Measurements from ENCODE around the gene GNG8. TPM values are rescaled to one million over a fixed set of nuclear protein-coding genes. Genes with fewer than 3 reads are reported as not detected.
A peak's percentile ranks its signal among the peaks of the same experiment; 100 is the strongest.

The GNG8 gene
- total and polyA plus RNA-seq, 10 of the 15 experiments (the other 5 are each of a cell fraction or from before 2014, with no cell fraction given), result 1.2 to 6.6 (median 2.7) TPM; not detected in 6

DNA sequence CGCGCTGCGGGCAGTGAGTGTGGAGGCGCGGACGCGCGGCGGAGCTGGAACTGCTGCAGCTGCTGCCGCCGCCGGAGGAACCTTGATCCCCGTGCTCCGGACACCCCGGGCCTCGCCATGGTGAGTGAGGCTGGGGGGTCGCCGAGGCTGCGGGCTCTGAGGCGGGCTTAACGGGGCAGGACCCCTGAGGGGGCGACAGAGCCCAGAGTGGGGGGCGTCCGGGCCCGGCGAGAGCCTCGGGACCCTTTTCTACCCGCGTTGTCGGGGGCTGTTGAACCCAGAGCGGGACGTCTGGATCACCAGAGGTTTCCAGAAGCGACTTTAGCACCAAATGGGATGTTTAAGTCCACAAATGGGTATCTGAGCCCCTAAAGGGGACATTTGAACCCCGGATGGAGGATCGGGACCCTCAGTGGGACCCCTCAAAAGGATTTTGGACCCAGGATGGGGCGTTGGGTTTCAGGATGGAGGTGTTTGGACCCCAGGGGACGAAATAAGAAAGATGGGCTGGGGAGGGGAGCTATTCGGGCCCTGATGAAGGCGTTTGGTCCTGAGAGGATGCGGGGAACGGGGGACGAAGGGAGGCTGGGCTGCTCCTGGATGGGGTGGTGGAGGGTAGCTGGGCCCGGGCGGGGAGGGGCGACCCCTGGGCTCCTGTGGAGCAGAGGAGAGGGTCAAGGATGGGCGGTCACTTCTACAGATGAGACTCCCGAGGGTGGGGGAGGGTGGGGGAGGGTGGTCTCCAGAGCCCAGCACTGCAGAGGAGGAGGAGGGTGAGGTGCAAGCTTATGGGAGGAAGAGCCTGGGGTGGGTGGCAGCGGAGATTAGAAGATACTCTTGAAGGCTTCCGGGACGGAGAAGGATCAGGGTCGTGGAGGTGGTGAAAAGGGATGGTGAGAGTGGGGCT lies 34.4 kb downstream of the GNG8 start, which contains the start of gene CALM3 (continued):
- TF ChIP-seq, protein P1, sequence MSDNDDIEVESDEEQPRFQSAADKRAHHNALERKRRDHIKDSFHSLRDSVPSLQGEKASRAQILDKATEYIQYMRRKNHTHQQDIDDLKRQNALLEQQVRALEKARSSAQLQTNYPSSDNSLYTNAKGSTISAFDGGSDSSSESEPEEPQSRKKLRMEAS (IDR thresholded peaks at IDR 0.05; ENCODE audit: low read depth, low read length), result 0 out of 2 replicates have a peak, but pooled peaks have one; percentile 0
- TF ChIP-seq ASH2L (IDR thresholded peaks at IDR 0.05; ENCODE audit: borderline replicate concordance, low read depth), result no peak
- TF ChIP-seq EZH2 (IDR thresholded peaks at IDR 0.05; ENCODE audit: borderline replicate concordance, control insufficient read depth, low read depth, low read length), result no peak
- 0 out of 2 replicates have a peak, but pooled peaks have one; percentile 15 for TF ChIP-seq BACH1 (IDR thresholded peaks at IDR 0.05; ENCODE audit: borderline replicate concordance)
- peak; percentile 92 for TF ChIP-seq POLR2A (IDR thresholded peaks at IDR 0.05; ENCODE audit: low read depth, low read length)
- TF ChIP-seq, protein P2, sequence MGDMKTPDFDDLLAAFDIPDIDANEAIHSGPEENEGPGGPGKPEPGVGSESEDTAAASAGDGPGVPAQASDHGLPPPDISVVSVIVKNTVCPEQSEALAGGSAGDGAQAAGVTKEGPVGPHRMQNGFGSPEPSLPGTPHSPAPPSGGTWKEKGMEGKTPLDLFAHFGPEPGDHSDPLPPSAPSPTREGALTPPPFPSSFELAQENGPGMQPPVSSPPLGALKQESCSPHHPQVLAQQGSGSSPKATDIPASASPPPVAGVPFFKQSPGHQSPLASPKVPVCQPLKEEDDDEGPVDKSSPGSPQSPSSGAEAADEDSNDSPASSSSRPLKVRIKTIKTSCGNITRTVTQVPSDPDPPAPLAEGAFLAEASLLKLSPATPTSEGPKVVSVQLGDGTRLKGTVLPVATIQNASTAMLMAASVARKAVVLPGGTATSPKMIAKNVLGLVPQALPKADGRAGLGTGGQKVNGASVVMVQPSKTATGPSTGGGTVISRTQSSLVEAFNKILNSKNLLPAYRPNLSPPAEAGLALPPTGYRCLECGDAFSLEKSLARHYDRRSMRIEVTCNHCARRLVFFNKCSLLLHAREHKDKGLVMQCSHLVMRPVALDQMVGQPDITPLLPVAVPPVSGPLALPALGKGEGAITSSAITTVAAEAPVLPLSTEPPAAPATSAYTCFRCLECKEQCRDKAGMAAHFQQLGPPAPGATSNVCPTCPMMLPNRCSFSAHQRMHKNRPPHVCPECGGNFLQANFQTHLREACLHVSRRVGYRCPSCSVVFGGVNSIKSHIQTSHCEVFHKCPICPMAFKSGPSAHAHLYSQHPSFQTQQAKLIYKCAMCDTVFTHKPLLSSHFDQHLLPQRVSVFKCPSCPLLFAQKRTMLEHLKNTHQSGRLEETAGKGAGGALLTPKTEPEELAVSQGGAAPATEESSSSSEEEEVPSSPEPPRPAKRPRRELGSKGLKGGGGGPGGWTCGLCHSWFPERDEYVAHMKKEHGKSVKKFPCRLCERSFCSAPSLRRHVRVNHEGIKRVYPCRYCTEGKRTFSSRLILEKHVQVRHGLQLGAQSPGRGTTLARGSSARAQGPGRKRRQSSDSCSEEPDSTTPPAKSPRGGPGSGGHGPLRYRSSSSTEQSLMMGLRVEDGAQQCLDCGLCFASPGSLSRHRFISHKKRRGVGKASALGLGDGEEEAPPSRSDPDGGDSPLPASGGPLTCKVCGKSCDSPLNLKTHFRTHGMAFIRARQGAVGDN (IDR thresholded peaks at IDR 0.05), result 0 out of 2 replicates have a peak, but pooled peaks have one; percentile 51
- TF ChIP-seq NFYB (IDR thresholded peaks at IDR 0.05; ENCODE audit: insufficient read depth, low read depth, low read length), result no peak
- TF ChIP-seq NR2C2 (IDR thresholded peaks at IDR 0.05; ENCODE audit: borderline replicate concordance, control insufficient read depth, insufficient read length, low read depth), result no peak
- TF ChIP-seq GABPA (IDR thresholded peaks at IDR 0.05; ENCODE audit: low read depth), result no peak
- 0 out of 2 replicates have a peak, but pooled peaks have one; percentile 53 for TF ChIP-seq TCF3 (IDR thresholded peaks at IDR 0.05; ENCODE audit: borderline replicate concordance, insufficient read depth, low read depth, low read length)
- TF ChIP-seq CREB1 (IDR thresholded peaks at IDR 0.05; ENCODE audit: low read depth), result no peak
- TF ChIP-seq TAF1 (IDR thresholded peaks at IDR 0.05; ENCODE audit: borderline replicate concordance, low read depth, low read length), result peak; percentile 53; the same call in 1 of the 2 replicates
- no peak for TF ChIP-seq ZNF274 (IDR thresholded peaks at IDR 0.05; ENCODE audit: insufficient read depth, insufficient read length)
- TF ChIP-seq NFYA (IDR thresholded peaks at IDR 0.05; ENCODE audit: borderline replicate concordance, low read depth, low read length), result no peak
- TF ChIP-seq RUNX3 (IDR thresholded peaks at IDR 0.05; ENCODE audit: low read length), result no peak
- TF ChIP-seq KDM1A (IDR thresholded peaks at IDR 0.05; ENCODE audit: borderline replicate concordance), result no peak
- TF ChIP-seq, protein P3, sequence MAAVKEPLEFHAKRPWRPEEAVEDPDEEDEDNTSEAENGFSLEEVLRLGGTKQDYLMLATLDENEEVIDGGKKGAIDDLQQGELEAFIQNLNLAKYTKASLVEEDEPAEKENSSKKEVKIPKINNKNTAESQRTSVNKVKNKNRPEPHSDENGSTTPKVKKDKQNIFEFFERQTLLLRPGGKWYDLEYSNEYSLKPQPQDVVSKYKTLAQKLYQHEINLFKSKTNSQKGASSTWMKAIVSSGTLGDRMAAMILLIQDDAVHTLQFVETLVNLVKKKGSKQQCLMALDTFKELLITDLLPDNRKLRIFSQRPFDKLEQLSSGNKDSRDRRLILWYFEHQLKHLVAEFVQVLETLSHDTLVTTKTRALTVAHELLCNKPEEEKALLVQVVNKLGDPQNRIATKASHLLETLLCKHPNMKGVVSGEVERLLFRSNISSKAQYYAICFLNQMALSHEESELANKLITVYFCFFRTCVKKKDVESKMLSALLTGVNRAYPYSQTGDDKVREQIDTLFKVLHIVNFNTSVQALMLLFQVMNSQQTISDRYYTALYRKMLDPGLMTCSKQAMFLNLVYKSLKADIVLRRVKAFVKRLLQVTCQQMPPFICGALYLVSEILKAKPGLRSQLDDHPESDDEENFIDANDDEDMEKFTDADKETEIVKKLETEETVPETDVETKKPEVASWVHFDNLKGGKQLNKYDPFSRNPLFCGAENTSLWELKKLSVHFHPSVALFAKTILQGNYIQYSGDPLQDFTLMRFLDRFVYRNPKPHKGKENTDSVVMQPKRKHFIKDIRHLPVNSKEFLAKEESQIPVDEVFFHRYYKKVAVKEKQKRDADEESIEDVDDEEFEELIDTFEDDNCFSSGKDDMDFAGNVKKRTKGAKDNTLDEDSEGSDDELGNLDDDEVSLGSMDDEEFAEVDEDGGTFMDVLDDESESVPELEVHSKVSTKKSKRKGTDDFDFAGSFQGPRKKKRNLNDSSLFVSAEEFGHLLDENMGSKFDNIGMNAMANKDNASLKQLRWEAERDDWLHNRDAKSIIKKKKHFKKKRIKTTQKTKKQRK (IDR thresholded peaks at IDR 0.05; ENCODE audit: low read depth, low read length), result no peak
- TF ChIP-seq DPF2 (IDR thresholded peaks at IDR 0.05), result peak; percentile 79
- TF ChIP-seq, protein P4, sequence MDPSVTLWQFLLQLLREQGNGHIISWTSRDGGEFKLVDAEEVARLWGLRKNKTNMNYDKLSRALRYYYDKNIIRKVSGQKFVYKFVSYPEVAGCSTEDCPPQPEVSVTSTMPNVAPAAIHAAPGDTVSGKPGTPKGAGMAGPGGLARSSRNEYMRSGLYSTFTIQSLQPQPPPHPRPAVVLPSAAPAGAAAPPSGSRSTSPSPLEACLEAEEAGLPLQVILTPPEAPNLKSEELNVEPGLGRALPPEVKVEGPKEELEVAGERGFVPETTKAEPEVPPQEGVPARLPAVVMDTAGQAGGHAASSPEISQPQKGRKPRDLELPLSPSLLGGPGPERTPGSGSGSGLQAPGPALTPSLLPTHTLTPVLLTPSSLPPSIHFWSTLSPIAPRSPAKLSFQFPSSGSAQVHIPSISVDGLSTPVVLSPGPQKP (IDR thresholded peaks at IDR 0.05; ENCODE audit: low read depth, low read length), result no peak
- 0 out of 2 replicates have a peak, but pooled peaks have one; percentile 8 for TF ChIP-seq SIN3A (IDR thresholded peaks at IDR 0.05; ENCODE audit: low read depth, low read length)
